Astrocyte (in vitro differentiated cells and primary cell): Measurements from ENCODE around the gene RAF1. TPM values are rescaled to one million over a fixed set of nuclear protein-coding genes. Genes with fewer than 3 reads are reported as not detected.

Experiments used
- DNase-seq: peaks from one replicate; pipeline ENCODE4 v3.0.0-alpha.2; 2010; ENCODE audit warnings: low read depth
- FAIRE-seq: peaks from 2 replicates; lab custom pipeline; 2011; peaks lifted over from hg19 to GRCh38; lab: Jason Lieb, UNC
- H2AFZ ChIP-seq: 2 replicates; pipeline ENCODE4 v1.6.0; 2012; ENCODE audit warnings: low read depth, low read length, inconsistent platforms
- H3K27ac ChIP-seq: 2 replicates; pipeline ENCODE4 v1.5.1; 2011; ENCODE audit warnings: low read depth, low read length, inconsistent platforms
- H3K27me3 ChIP-seq: 2 replicates; pipeline ENCODE4 v1.6.0; 2011; ENCODE audit warnings: low read length, inconsistent platforms; ENCODE audit not compliant: insufficient read depth
- H3K36me3 ChIP-seq: 2 replicates; pipeline ENCODE4 v1.5.1; 2011; ENCODE audit warnings: low read length, inconsistent platforms; ENCODE audit not compliant: insufficient read depth
- H3K4me1 ChIP-seq: 2 replicates; pipeline ENCODE4 v1.5.1; 2011; ENCODE audit warnings: low read length, inconsistent platforms; ENCODE audit not compliant: insufficient read depth
- H3K4me2 ChIP-seq: 2 replicates; pipeline ENCODE4 v1.6.0; 2012; ENCODE audit warnings: low read length, inconsistent platforms
- H3K4me3 ChIP-seq: 2 replicates; pipeline ENCODE4 v1.5.1; 2011; ENCODE audit warnings: low read depth, mild to moderate bottlenecking, low read length, inconsistent platforms; ENCODE audit not compliant: insufficient read depth
- H3K79me2 ChIP-seq: 2 replicates; pipeline ENCODE4 v1.6.0; 2012; ENCODE audit warnings: mild to moderate bottlenecking, low read length, inconsistent platforms; ENCODE audit not compliant: insufficient read depth
- H3K9ac ChIP-seq: 2 replicates; pipeline ENCODE4 v1.6.0; 2012; ENCODE audit warnings: mild to moderate bottlenecking, low read length, inconsistent platforms
- H3K9me3 ChIP-seq: 2 replicates; pipeline ENCODE4 v1.5.1; 2012; ENCODE audit warnings: low read depth, mild to moderate bottlenecking, low read length, inconsistent platforms; ENCODE audit not compliant: insufficient read depth
- H4K20me1 ChIP-seq: 2 replicates; pipeline ENCODE4 v1.6.0; 2012; ENCODE audit warnings: low read length, inconsistent platforms; ENCODE audit not compliant: insufficient read depth
- H3K27ac Mint-ChIP-seq: one replicate; pipeline ENCODE4 v1.8.0; 2021; ENCODE audit warnings: mild to moderate bottlenecking, mixed read lengths; ENCODE audit not compliant: unreplicated experiment
- H3K27me3 Mint-ChIP-seq: one replicate; pipeline ENCODE4 v1.8.0; 2021; ENCODE audit warnings: low read depth, mixed read lengths; ENCODE audit not compliant: unreplicated experiment
- H3K36me3 Mint-ChIP-seq: one replicate; pipeline ENCODE4 v1.8.0; 2021; ENCODE audit warnings: low read depth, mixed read lengths; ENCODE audit not compliant: unreplicated experiment
- H3K4me1 Mint-ChIP-seq: one replicate; pipeline ENCODE4 v1.8.0; 2021; ENCODE audit warnings: low read depth, mixed read lengths; ENCODE audit not compliant: unreplicated experiment
- H3K4me3 Mint-ChIP-seq: one replicate; pipeline ENCODE4 v1.8.0; 2021; ENCODE audit warnings: mild to moderate bottlenecking, moderate library complexity, mixed read lengths; ENCODE audit not compliant: unreplicated experiment
- H3K9me3 Mint-ChIP-seq: one replicate; pipeline ENCODE4 v1.8.0; 2021; ENCODE audit warnings: mild to moderate bottlenecking, mixed read lengths; ENCODE audit not compliant: unreplicated experiment
- EZH2 ChIP-seq: IDR thresholded peaks from 2 replicates; pipeline ENCODE4 v1.6.1; 2012; ENCODE audit warnings: mild to moderate bottlenecking, low read length, inconsistent platforms; ENCODE audit not compliant: insufficient read depth
- total RNA-seq: library from RNA; stranded (reverse); gene quantifications from 2 replicates; pipeline ENCODE4 v1.2.1, GENCODE V29; 2021
- TF ChIP-seq, protein P1 (sequence below): IDR thresholded peaks from 2 replicates; pipeline ENCODE4 v1.5.1; 2011; ENCODE audit warnings: low read depth, mild to moderate bottlenecking, inconsistent platforms, low read length, moderate library complexity; ENCODE audit not compliant: insufficient read depth

Gene RAF1
- total RNA-seq, 1 donor from 2014 or later: 80.9 TPM

GRCh38 chr3:12671120-12671450 is 7.2 kb upstream of the RAF1 start:
- Histone ChIP-seq H2AFZ (no peak overlapping the region), H3K9me3 (no peaks in the 10 kb centered on the region), H3K4me1 (no peaks in the 10 kb centered on the region), H4K20me1 (no peaks in the 10 kb centered on the region), H3K36me3 (no peaks in the 10 kb centered on the region), H3K4me2 (no peak overlapping the region), H3K4me3 (no peak overlapping the region), H3K79me2 (no peaks in the 10 kb centered on the region), H3K27ac (no peak overlapping the region), H3K27me3 (no peaks in the 10 kb centered on the region), H3K9ac (no peak overlapping the region)
- Mint-ChIP-seq H3K9me3 (peaks cover 3% of the 10 kb centered on the region), H3K27ac (no peak overlapping the region), H3K36me3 (no peaks in the 10 kb centered on the region), H3K4me1 (peaks cover 4% of the 10 kb centered on the region), H3K27me3 (peaks cover 3% of the 10 kb centered on the region), H3K4me3 (no peak overlapping the region)
- DNase-seq (no peak), FAIRE-seq (no peak)
- TF ChIP-seq, protein P1, sequence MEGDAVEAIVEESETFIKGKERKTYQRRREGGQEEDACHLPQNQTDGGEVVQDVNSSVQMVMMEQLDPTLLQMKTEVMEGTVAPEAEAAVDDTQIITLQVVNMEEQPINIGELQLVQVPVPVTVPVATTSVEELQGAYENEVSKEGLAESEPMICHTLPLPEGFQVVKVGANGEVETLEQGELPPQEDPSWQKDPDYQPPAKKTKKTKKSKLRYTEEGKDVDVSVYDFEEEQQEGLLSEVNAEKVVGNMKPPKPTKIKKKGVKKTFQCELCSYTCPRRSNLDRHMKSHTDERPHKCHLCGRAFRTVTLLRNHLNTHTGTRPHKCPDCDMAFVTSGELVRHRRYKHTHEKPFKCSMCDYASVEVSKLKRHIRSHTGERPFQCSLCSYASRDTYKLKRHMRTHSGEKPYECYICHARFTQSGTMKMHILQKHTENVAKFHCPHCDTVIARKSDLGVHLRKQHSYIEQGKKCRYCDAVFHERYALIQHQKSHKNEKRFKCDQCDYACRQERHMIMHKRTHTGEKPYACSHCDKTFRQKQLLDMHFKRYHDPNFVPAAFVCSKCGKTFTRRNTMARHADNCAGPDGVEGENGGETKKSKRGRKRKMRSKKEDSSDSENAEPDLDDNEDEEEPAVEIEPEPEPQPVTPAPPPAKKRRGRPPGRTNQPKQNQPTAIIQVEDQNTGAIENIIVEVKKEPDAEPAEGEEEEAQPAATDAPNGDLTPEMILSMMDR: no peak
- no peak for TF ChIP-seq EZH2

GRCh38 chr3:12670365-12671119 is 6.6 kb upstream of the RAF1 start:
- H3K4me1 Mint-ChIP-seq: peaks cover 4% of the 10 kb centered on the region
- H3K27ac ChIP-seq: no peak overlapping the region
- no peak overlapping the region for H3K9ac ChIP-seq
- no peak overlapping the region for H3K4me3 Mint-ChIP-seq
- H3K79me2 ChIP-seq: no peaks in the 10 kb centered on the region
- H3K9me3 Mint-ChIP-seq: peaks cover under 1% of the 10 kb centered on the region
- no peak overlapping the region for H2AFZ ChIP-seq
- H3K27ac Mint-ChIP-seq: no peak overlapping the region
- DNase-seq (no peak), FAIRE-seq (no peak)
- H3K4me3 ChIP-seq: no peak overlapping the region
- H3K9me3 ChIP-seq: no peaks in the 10 kb centered on the region
- H3K4me2 ChIP-seq: no peak overlapping the region
- no peaks in the 10 kb centered on the region for H4K20me1 ChIP-seq
- peaks cover 2% of the 10 kb centered on the region for H3K27me3 Mint-ChIP-seq
- H3K27me3 ChIP-seq: no peaks in the 10 kb centered on the region
- no peak for TF ChIP-seq EZH2
- TF ChIP-seq, protein P1: no peak
- H3K4me1 ChIP-seq: no peaks in the 10 kb centered on the region
- no peaks in the 10 kb centered on the region for H3K36me3 ChIP-seq
- no peaks in the 10 kb centered on the region for H3K36me3 Mint-ChIP-seq

DNA sequence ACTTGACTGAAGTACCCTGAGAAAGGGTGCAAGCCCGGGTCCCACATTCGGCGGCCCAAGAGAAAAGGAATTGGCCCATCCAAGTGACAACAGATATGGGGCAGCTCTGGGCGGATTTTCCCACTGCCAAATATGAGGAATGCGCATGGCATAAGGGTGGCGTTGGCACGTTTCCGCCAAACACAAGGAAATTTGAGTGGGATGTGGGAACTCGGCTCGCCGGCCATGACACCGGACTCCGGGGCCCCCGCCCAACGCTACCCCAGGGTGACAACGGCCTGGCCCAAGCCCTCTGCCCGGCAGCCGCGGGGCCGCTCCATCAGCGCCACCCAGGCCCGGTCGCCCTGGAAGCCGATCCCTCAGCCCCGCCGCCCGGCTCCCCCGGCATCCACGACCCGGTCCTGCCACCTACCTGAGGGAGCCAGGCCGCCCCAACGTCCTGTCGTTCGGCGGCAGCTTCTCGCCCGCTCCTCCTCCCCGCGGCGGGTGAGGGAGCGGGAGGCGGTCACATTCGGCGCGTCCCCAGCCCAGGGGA is 449 bp downstream of the RAF1 start:
- no peaks in the 10 kb centered on the region for H3K9me3 Mint-ChIP-seq
- peak overlapping the region; percentile 99 for H3K9ac ChIP-seq
- no peaks in the 10 kb centered on the region for H3K27me3 ChIP-seq
- H3K9me3 ChIP-seq: no peaks in the 10 kb centered on the region
- TF ChIP-seq, protein P1: no peak
- TF ChIP-seq EZH2: no peak
- DNase-seq (no peak), FAIRE-seq (no peak)
- H3K27me3 Mint-ChIP-seq: no peaks in the 10 kb centered on the region
- peaks cover 55% of the 10 kb centered on the region for H3K79me2 ChIP-seq
- peak overlapping the region; percentile 72 for H2AFZ ChIP-seq
- H3K4me3 ChIP-seq: peak overlapping the region; percentile 88
- H3K36me3 ChIP-seq: no peaks in the 10 kb centered on the region
- peaks cover 34% of the 10 kb centered on the region for H4K20me1 ChIP-seq
- H3K4me3 Mint-ChIP-seq: peak overlapping the region; percentile 98
- peaks cover 1% of the 10 kb centered on the region for H3K36me3 Mint-ChIP-seq
- H3K27ac ChIP-seq: peak overlapping the region; percentile 96
- H3K4me1 ChIP-seq: peaks cover 16% of the 10 kb centered on the region
- H3K4me2 ChIP-seq: peak overlapping the region; percentile 97
- H3K4me1 Mint-ChIP-seq: peaks cover 9% of the 10 kb centered on the region
- H3K27ac Mint-ChIP-seq: peak overlapping the region; percentile 99
